ENCODE measurements around the gene RGCC.

RGCC gene

DNA sequence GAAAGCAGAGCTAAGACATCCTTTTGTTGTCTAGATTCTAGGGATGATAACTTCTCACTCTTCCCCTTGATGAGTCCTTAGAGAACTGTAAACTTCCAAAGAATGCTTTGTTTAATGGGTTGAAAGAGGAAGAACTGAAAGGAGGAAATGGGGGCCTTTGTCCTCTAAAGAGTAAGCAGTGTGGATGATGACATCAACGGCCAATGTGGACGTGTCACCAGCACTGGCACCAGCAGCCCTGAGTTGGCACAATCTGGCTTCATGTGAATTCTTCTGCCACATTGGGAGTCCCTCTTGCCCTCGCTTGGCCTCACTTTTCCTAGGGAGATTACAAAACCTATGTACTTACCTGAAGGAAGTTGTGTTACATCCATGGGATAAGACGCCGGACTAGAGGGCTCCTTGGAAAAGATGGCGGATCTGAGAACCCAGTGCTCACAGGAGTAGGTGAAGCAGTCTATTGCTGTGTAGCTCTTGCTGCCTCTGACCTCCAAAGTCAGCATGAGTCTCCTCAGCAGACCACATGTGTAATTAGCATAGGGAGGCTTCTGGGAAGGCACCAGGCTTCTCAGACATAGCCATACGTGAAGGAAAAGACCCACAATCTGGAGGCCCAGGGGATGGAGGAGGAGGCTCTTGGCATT is 62.8 kb downstream of the RGCC start:
- no peak for DNase-seq
